Skeletal muscle tissue (tissue), 4 donors: ENCODE measurements around the gene SLC13A3. TPM values are rescaled to one million over a fixed set of nuclear protein-coding genes. Genes with fewer than 3 reads are reported as not detected.

Source experiments
- H3K27ac ChIP-seq: one replicate; pipeline ENCODE4 v1.7.0; 2013; ENCODE audit warnings: mild to moderate bottlenecking, low read depth, low read length, inconsistent platforms
- H3K27me3 ChIP-seq, 3 donors: one replicate each; pipeline ENCODE4 v1.7.0; 2013; ENCODE audit warnings: low read length in 3 of 3; ENCODE audit not compliant: control insufficient read depth in 3 of 3, insufficient read depth in 3 of 3
- H3K36me3 ChIP-seq, 3 donors: one replicate each; pipeline ENCODE4 v1.7.0; 2013; ENCODE audit warnings: low read length in 3 of 3; ENCODE audit not compliant: control insufficient read depth in 3 of 3, insufficient read depth in 3 of 3
- H3K4me1 ChIP-seq, 3 donors: one replicate each; pipeline ENCODE4 v1.7.0; 2013; ENCODE audit warnings: low read length in 3 of 3, mild to moderate bottlenecking in 3 of 3; ENCODE audit not compliant: control insufficient read depth in 3 of 3, insufficient read depth in 3 of 3
- H3K4me3 ChIP-seq, 3 donors: one replicate each; pipeline ENCODE4 v1.7.0; 2013; ENCODE audit warnings: low read length in 3 of 3
- H3K9ac ChIP-seq, 3 donors: one replicate each; pipeline ENCODE4 v1.7.0; 2013; ENCODE audit warnings: low read length in 3 of 3, mild to moderate bottlenecking in 3 of 3, moderate library complexity in 2 of 3, low read depth in 1 of 3
- H3K9me3 ChIP-seq, 3 donors: one replicate each; pipeline ENCODE4 v1.7.0; 2013; ENCODE audit warnings: low read length in 3 of 3; ENCODE audit not compliant: control insufficient read depth in 3 of 3
- total RNA-seq: library from RNA; depleted of rRNA; stranded (reverse); fragments of >200 nt; gene quantifications from one replicate; pipeline ENCODE4 v1.2.3, GENCODE V29; 2014
- donor health status: Osteomylitis.

SLC13A3 gene
- total RNA-seq, 1 donor from 2014 or later = 2.6 TPM

GRCh38 chr20:46657618-46658017 is 6.4 kb upstream of the SLC13A3 start:
- Histone ChIP-seq H3K27me3 (no peaks in the 10 kb centered on the region), H3K4me3 (no peak overlapping the region), H3K27ac (no peak overlapping the region), H3K4me1 (no peaks in the 10 kb centered on the region), H3K9ac (no peak overlapping the region), H3K9me3 (no peaks in the 10 kb centered on the region), H3K36me3 (no peaks in the 10 kb centered on the region)

GRCh38 chr20:46657137-46657536 is 5.9 kb upstream of the SLC13A3 start:
- H3K4me3 ChIP-seq = no peak overlapping the region
- no peak overlapping the region for H3K27ac ChIP-seq
- no peaks in the 10 kb centered on the region for H3K9me3 ChIP-seq
- no peaks in the 10 kb centered on the region for H3K36me3 ChIP-seq
- no peak overlapping the region for H3K9ac ChIP-seq
- no peaks in the 10 kb centered on the region for H3K27me3 ChIP-seq
- H3K4me1 ChIP-seq = no peaks in the 10 kb centered on the region

- Histone ChIP-seq H3K4me1 (no peaks in the 10 kb centered on the region), H3K36me3 (no peaks in the 10 kb centered on the region), H3K27ac (no peak overlapping the region), H3K9ac (no peak overlapping the region), H3K9me3 (no peaks in the 10 kb centered on the region), H3K27me3 (peaks cover 11 to 13% (median 11%) of the 10 kb centered on the region in 3 donors), H3K4me3 (no peak overlapping the region)
Observed at GRCh38 chr20:46652699-46653098, 1.4 kb upstream of the SLC13A3 start.

GRCh38 chr20:46650575-46651090 is 626 bp downstream of the SLC13A3 start:
- H3K9ac ChIP-seq = no peak overlapping the region
- no peaks in the 10 kb centered on the region for H3K9me3 ChIP-seq

GRCh38 chr20:46649965-46650542 is 1.2 kb downstream of the SLC13A3 start:
- Histone ChIP-seq H3K27me3 (peaks cover 11 to 13% (median 11%) of the 10 kb centered on the region in 3 donors), H3K9me3 (no peaks in the 10 kb centered on the region), H3K9ac (no peak overlapping the region), H3K27ac (no peak overlapping the region), H3K4me3 (no peak overlapping the region), H3K4me1 (no peaks in the 10 kb centered on the region), H3K36me3 (no peaks in the 10 kb centered on the region)

More at GRCh38 chr20:46650575-46651090, 626 bp downstream of the SLC13A3 start:
- H3K4me3 ChIP-seq = no peak overlapping the region
- no peaks in the 10 kb centered on the region for H3K36me3 ChIP-seq
- H3K27ac ChIP-seq = no peak overlapping the region
- H3K27me3 ChIP-seq = peaks cover 11 to 13% (median 11%) of the 10 kb centered on the region in 3 donors
- H3K4me1 ChIP-seq = no peaks in the 10 kb centered on the region

- H3K36me3 ChIP-seq = no peaks in the 10 kb centered on the region
- H3K4me1 ChIP-seq = no peaks in the 10 kb centered on the region
Observed at GRCh38 chr20:46649650-46649949, 1.7 kb downstream of the SLC13A3 start.

GRCh38 chr20:46648903-46649649 is 2.2 kb downstream of the SLC13A3 start:
- no peak overlapping the region for H3K4me3 ChIP-seq
- no peak overlapping the region for H3K9ac ChIP-seq
- no peaks in the 10 kb centered on the region for H3K9me3 ChIP-seq
- no peak overlapping the region for H3K27ac ChIP-seq
- H3K27me3 ChIP-seq = peaks cover 11 to 13% (median 11%) of the 10 kb centered on the region in 3 donors
- H3K4me1 ChIP-seq = no peaks in the 10 kb centered on the region
- no peaks in the 10 kb centered on the region for H3K36me3 ChIP-seq

More at GRCh38 chr20:46649650-46649949, 1.7 kb downstream of the SLC13A3 start:
- Histone ChIP-seq H3K27me3 (peaks cover 11 to 13% (median 11%) of the 10 kb centered on the region in 3 donors), H3K9me3 (no peaks in the 10 kb centered on the region), H3K4me3 (no peak overlapping the region), H3K9ac (no peak overlapping the region), H3K27ac (no peak overlapping the region)

GRCh38 chr20:46647469-46647868 is 3.8 kb downstream of the SLC13A3 start:
- Histone ChIP-seq H3K27ac (no peak overlapping the region), H3K36me3 (no peaks in the 10 kb centered on the region), H3K9ac (no peak overlapping the region), H3K27me3 (peaks cover 11 to 14% (median 11%) of the 10 kb centered on the region in 3 donors), H3K9me3 (no peaks in the 10 kb centered on the region), H3K4me1 (no peaks in the 10 kb centered on the region), H3K4me3 (no peak overlapping the region)

GRCh38 chr20:46646659-46647380 is 4.4 kb downstream of the SLC13A3 start:
- Histone ChIP-seq H3K4me3 (no peak overlapping the region), H3K9ac (no peak overlapping the region), H3K27ac (no peak overlapping the region), H3K27me3 (peaks cover 11 to 15% (median 11%) of the 10 kb centered on the region in 3 donors), H3K36me3 (no peaks in the 10 kb centered on the region), H3K9me3 (no peaks in the 10 kb centered on the region), H3K4me1 (no peaks in the 10 kb centered on the region)

GRCh38 chr20:46646122-46646521 is 5.1 kb downstream of the SLC13A3 start:
- H3K9ac ChIP-seq = no peak overlapping the region
- no peak overlapping the region for H3K4me3 ChIP-seq

More at GRCh38 chr20:46646122-46646521, 5.1 kb downstream of the SLC13A3 start:
- Histone ChIP-seq H3K27ac (no peak overlapping the region), H3K4me1 (no peaks in the 10 kb centered on the region), H3K36me3 (no peaks in the 10 kb centered on the region), H3K27me3 (peaks cover 4 to 8% (median 7%) of the 10 kb centered on the region in 3 donors), H3K9me3 (no peaks in the 10 kb centered on the region)
